Spinal cord (tissue), 10 donors: Measurements from ENCODE around the gene CCKAR. TPM values are rescaled to one million over a fixed set of nuclear protein-coding genes. Genes with fewer than 3 reads are reported as not detected.
"Not testable (repeated sequence)": the region's sequence is repeated elsewhere in the genome, so short reads cannot be mapped to it uniquely, and the experiment has no call there.

ENCODE experiments used
- DNase-seq, 6 donors: peaks; one replicate each; pipeline versions ENCODE4 v3.0.0 to v3.0.0-alpha.2; 2013 to 2015; ENCODE audit warnings: low spot score in 6 of 6, low read depth in 4 of 6
- H3K27ac ChIP-seq: one replicate; pipeline ENCODE4 v1.5.1; 2013; ENCODE audit warnings: low read depth, low read length, control low read depth
- H3K27me3 ChIP-seq: one replicate; pipeline ENCODE4 v1.6.1; 2013; ENCODE audit warnings: low read length; ENCODE audit not compliant: control insufficient read depth, insufficient read depth
- H3K36me3 ChIP-seq: one replicate; pipeline ENCODE4 v1.6.1; 2013; ENCODE audit warnings: low read length; ENCODE audit not compliant: control insufficient read depth, insufficient read depth
- H3K4me1 ChIP-seq: one replicate; pipeline ENCODE4 v1.6.1; 2013; ENCODE audit warnings: low read length; ENCODE audit not compliant: control insufficient read depth, insufficient read depth
- H3K4me3 ChIP-seq: one replicate; pipeline ENCODE4 v1.5.1; 2013; ENCODE audit warnings: low read depth, low read length, control low read depth
- H3K9me3 ChIP-seq: one replicate; pipeline ENCODE4 v1.6.1; 2013; ENCODE audit warnings: low read length; ENCODE audit not compliant: control insufficient read depth, insufficient read depth
- WGBS: methylation state at CpG from one replicate; pipeline ENCODE4 v1.1.5; 2013; ENCODE audit warnings: missing lambda C conversion rate; ENCODE audit not compliant: insufficient coverage; 5-methylcytosine and 5-hydroxymethylcytosine counted together
- polyA plus RNA-seq, 2 donors: library from polyadenylated mRNA; unstranded; fragments of 120-200 nt; gene quantifications; one replicate each; pipeline ENCODE4 v1.2.1, GENCODE V29; 2013; ENCODE audit not compliant: insufficient read length in 2 of 2
- total RNA-seq, 2 donors: library from RNA; depleted of rRNA in 1 of 2; stranded (reverse); fragments of 120-200 nt in 1 of 2; fragments of >200 nt in 1 of 2; gene quantifications; one replicate each; pipeline versions ENCODE4 v1.2.3 to v1.2.4, GENCODE V29; 2013 to 2014
- donor health status: healthy.

CCKAR gene
- total and polyA plus RNA-seq, 4 donors, result 0.89 to 3.5 (median 1.2) TPM

- DNase-seq, result no peak
- Histone ChIP-seq H3K36me3 (no peaks in the 10 kb centered on the region), H3K27me3 (no peaks in the 10 kb centered on the region), H3K4me3 (no peak overlapping the region), H3K9me3 (no peaks in the 10 kb centered on the region), H3K4me1 (no peaks in the 10 kb centered on the region), H3K27ac (no peak overlapping the region)
- 92% methylated on average over 4 of the region's 7 CpGs for WGBS
These were observed 30.6 kb upstream of the CCKAR start for GRCh38 chr4:26520728-26521450.

- Histone ChIP-seq H3K36me3 (no peaks in the 10 kb centered on the region), H3K9me3 (no peaks in the 10 kb centered on the region), H3K27ac (no peak overlapping the region), H3K4me3 (no peak overlapping the region), H3K27me3 (no peaks in the 10 kb centered on the region), H3K4me1 (no peaks in the 10 kb centered on the region)
- WGBS, result 90% methylated on average over 2 of the region's 2 CpGs
- no peak for DNase-seq
These were observed 25.7 kb upstream of the CCKAR start for GRCh38 chr4:26515936-26516335.

GRCh38 chr4:26510334-26510964 lies 20.2 kb upstream of the CCKAR start:
- Histone ChIP-seq H3K36me3 (no peaks in the 10 kb centered on the region), H3K4me1 (no peaks in the 10 kb centered on the region), H3K27ac (no peak overlapping the region), H3K27me3 (no peaks in the 10 kb centered on the region), H3K9me3 (no peaks in the 10 kb centered on the region), H3K4me3 (no peak overlapping the region)
- no peak for DNase-seq
- WGBS, result 33% methylated on average over 2 of the region's 4 CpGs

GRCh38 chr4:26509681-26510333 lies 19.5 kb upstream of the CCKAR start:
- Histone ChIP-seq H3K9me3 (no peaks in the 10 kb centered on the region), H3K4me3 (no peak overlapping the region), H3K27ac (no peak overlapping the region), H3K36me3 (no peaks in the 10 kb centered on the region), H3K4me1 (no peaks in the 10 kb centered on the region), H3K27me3 (no peaks in the 10 kb centered on the region)
- no peak for DNase-seq
- WGBS, result 72% methylated on average over 5 of the region's 8 CpGs

- Histone ChIP-seq H3K4me1 (no peaks in the 10 kb centered on the region), H3K36me3 (no peaks in the 10 kb centered on the region), H3K9me3 (no peaks in the 10 kb centered on the region), H3K4me3 (no peak overlapping the region), H3K27ac (no peak overlapping the region), H3K27me3 (no peaks in the 10 kb centered on the region)
- DNase-seq, result no peak
- 91% methylated on average over 1 of the region's 4 CpGs for WGBS
These were observed 17.0 kb upstream of the CCKAR start for GRCh38 chr4:26507286-26507685.

- 100% methylated on average over 2 of the region's 4 CpGs for WGBS
- Histone ChIP-seq H3K27me3 (no peaks in the 10 kb centered on the region), H3K27ac (no peak overlapping the region), H3K4me3 (no peak overlapping the region), H3K9me3 (no peaks in the 10 kb centered on the region), H3K4me1 (no peaks in the 10 kb centered on the region), H3K36me3 (no peaks in the 10 kb centered on the region)
- DNase-seq, result no peak
These were observed 13.6 kb upstream of the CCKAR start for GRCh38 chr4:26503844-26504243.

GRCh38 chr4:26503427-26503826 lies 13.1 kb upstream of the CCKAR start:
- no peak overlapping the region for H3K4me3 ChIP-seq
- no peaks in the 10 kb centered on the region for H3K27me3 ChIP-seq
- 82% methylated on average over 5 of the region's 5 CpGs for WGBS
- no peaks in the 10 kb centered on the region for H3K4me1 ChIP-seq
- H3K9me3 ChIP-seq, result no peaks in the 10 kb centered on the region
- H3K27ac ChIP-seq, result no peak overlapping the region
- no peak for DNase-seq
- H3K36me3 ChIP-seq, result no peaks in the 10 kb centered on the region

- WGBS, result 86% methylated on average over 4 of the region's 9 CpGs
- not testable (repeated sequence) for H3K36me3 ChIP-seq, H3K9me3 ChIP-seq
These were observed 10.3 kb upstream of the CCKAR start for GRCh38 chr4:26500565-26500999.

GRCh38 chr4:26496207-26496783 lies 6.0 kb upstream of the CCKAR start:
- no peak overlapping the region for H3K27ac ChIP-seq
- 59% methylated on average over 6 of the region's 8 CpGs for WGBS

More at GRCh38 chr4:26500565-26500999, 10.3 kb upstream of the CCKAR start:
- H3K27me3 ChIP-seq, H3K4me3 ChIP-seq, H3K27ac ChIP-seq, DNase-seq, H3K4me1 ChIP-seq: not testable (repeated sequence)

More at GRCh38 chr4:26496207-26496783, 6.0 kb upstream of the CCKAR start:
- DNase-seq, result no peak
- no peaks in the 10 kb centered on the region for H3K4me1 ChIP-seq
- H3K36me3 ChIP-seq, result no peaks in the 10 kb centered on the region
- H3K4me3 ChIP-seq, result no peak overlapping the region
- no peaks in the 10 kb centered on the region for H3K27me3 ChIP-seq
- no peaks in the 10 kb centered on the region for H3K9me3 ChIP-seq
